ENCODE measurements around the gene ZDHHC1.

ZDHHC1 gene

DNA sequence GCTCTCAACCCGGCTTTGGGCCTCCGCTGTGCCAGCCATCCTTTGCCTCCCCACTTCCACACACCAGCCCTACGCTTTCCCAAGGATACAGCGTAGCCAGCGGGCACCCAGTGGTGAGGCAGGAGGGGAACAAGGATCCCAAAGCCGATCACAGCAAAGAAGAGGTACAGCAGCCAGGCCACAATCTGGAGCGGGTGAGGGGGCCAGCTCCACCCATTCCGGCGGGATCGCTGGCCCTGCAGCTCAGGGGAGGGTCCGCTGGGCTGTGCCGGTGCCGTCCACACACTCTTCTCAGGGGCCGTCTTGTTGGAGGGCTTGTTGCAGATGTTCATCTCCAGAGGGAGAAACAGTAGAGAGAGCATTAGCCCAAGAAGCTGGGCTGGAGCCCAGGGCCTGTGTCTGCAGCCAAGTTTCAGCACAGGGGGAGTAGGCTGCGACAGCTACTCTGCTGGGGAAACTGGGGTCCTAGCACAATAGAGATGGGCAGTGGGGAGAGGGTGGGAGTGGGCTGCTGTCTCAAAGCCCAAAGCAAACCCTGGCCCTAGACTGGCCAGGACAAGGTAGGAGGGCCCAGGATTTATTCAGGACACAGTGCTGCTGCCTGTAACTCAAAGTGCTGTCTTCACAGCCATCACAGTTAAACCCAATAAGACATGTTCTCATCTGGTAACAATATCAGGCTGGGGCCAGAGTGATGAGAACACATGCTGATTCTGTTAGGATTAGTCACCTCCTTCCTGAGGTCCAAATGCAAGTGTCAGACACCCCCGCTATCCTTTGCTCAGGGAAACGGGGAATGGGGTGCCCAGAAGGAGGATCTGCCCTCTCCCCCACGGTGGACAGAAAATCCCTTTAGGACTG is 9.9 kb downstream of the ZDHHC1 start:
- DNase-seq, result no peak

DNA sequence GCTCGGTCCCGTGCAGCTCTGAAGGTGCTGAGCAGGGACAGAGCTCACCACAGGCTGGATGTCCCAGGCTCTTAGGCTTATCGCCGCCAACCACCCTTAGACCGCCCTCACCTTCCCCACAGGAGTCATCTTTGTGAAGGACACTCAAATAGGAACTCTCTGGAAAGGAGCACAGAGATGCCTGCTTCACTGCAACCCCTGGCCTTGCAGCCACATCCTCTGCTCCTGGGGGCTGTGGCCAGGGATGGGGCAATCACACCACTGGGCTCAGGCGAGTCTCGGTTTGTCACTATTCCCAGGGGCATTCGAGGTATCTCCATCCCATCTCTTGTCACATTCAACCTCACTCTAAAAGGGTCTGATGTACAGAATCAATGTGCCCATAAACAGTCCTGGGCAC is 10.9 kb downstream of the ZDHHC1 start:
- no peak for DNase-seq

DNA sequence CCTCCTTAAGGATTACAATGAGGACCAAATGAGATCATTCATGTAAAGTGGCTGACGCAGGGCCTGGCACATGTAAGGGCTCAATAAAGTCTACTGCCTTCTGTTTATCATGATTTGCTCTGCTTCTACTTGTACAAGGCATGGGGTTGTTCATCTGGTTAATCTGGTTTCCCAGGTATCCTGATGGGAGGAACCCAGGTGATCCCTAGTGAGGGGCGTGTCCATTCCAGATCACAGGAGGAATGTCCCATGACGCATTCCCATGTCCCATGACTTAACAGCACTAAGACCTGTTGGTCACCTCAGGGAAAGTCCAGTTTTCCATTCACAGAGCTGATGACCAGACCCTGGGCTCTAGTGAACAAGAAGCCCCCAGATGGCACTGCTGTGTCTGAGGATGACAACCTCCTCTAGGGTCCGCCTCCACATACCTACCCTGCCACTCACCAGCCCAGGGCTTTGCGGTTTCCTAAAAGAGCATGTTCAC is 11.5 kb downstream of the ZDHHC1 start:
- no peak for DNase-seq

GRCh38 chr16:67403976-67404555 is 12.2 kb downstream of the ZDHHC1 start:
- DNase-seq, result no peak

GRCh38 chr16:67400901-67401300 is 15.4 kb downstream of the ZDHHC1 start:
- DNase-seq, result no peak

GRCh38 chr16:67399749-67400704 is 16.2 kb downstream of the ZDHHC1 start:
- DNase-seq, result no peak

DNA sequence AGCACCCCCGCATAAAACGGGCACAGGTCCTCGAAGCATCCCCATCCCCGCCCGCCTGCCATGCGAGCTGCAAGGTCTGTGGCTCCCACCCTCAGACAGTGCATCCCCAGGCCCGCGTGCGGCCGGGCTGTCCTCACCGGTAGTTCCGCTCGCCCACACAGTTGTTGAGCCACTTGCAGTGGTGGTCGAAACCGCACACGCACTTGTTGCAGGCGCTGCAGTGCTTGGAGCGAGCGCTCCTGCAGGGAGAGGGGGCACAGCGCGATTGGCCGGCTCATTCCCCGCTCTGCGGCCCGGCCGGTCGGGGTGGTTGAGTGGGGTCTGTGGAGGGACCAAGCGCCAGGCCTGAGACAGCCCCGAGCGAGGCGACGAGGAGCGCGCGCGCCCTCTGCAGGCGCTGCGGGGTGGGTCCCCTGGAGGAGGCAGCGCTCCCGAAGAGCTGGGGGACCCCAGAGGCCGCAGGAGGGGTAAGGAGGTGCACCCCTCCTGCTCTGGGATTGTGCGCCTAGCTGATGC is 17.0 kb downstream of the ZDHHC1 start:
- no peak for DNase-seq

DNA sequence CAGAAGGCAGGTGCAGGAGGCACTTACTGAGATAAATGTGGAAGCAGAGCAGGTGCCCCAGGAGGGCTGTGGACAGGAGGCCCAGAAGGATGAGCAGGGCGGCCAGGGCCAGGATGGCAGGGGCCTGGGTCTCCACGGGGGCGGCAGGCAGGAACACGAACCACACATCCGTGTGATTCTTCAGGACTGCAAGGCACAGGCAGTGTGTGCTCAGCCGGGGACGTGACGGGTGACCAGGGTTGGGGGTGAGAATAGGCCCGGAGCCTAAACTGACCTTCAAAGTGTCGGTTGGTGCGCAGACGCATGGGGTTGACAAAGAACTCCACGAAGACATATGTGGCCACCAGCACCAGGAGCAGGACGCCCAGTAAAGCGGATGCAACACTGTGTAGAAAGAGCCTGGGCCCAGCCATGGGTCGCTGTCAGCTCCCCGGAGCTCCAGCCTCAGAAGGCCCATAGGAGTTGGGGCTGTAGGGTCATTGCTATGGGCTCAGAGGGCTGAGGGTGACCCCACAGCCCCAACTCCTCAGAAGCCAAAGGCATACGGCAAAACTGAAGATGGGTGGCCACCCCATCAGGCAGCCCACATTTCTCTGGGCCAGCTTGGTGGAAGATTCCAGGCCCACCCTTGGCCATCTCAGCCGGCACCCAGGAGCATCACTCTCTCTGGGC is 17.6 kb downstream of the ZDHHC1 start:
- no peak for DNase-seq

GRCh38 chr16:67397812-67398545 is 18.3 kb downstream of the ZDHHC1 start:
- DNase-seq, result no peak

GRCh38 chr16:67397036-67397801 is 19.1 kb downstream of the ZDHHC1 start:
- no peak for DNase-seq

DNA sequence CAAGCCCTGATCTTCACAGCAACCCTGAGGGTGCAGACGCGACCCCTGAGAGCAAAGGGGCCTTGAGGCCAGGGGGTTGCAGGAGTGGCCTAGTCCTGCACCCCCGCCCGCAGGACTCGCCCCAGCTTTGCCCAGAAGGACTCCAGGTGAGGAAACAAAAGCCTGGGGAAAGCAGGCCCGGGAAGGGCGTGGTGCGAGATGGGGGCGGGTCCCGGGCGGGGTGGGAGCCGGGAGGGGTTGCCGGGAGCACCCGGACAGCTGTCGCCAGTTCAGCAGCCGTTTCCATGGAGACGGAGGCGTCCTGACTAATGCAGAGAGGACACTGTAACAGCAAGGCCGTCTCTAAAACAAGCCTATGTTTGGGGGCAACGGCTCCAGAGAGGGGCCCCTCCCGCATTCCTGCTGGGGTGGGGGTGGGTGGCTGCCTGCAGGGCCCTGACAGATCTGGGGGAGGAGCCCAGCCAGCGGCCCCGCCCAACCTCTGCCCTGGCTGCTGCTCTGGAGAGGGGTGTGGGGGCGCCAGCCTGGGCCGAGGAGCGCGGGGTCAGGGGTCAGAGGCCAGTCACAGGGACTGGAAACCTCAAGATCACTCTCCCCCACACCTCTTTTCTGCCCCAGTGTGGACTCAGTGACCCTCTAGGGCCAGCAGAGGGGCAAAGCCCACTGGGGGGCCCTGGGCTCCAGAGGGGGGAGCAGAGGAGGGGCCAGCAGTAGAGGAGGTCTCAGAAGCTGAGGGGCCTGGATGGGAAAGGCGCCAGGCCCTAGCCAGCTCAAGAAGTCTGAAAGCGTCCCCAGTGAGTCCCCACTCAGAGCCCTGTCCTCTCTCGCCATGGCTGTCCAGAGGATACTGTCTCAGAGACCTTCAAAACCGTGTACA is 19.9 kb downstream of the ZDHHC1 start:
- DNase-seq, result peak; percentile 58

GRCh38 chr16:67395458-67396158 is 20.7 kb downstream of the ZDHHC1 start:
- DNase-seq, result no peak

DNA sequence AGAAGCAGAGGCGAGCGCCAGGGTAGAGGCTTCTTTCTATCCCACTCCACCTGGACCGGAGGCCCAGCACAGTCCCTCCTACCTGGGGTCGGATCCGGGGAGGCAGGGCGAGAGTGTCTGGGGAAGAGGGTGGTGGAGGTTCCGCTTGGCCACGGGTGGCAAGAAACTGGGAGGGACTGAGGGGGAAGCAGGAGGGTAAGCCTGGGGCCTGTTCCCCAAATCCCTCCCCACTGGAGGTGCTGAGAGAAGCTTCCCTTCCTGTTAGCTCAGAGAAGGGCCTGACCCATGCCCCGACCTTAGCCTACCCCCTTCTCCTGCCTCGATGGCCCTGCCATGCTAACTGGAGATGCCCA is 21.2 kb downstream of the ZDHHC1 start:
- DNase-seq, result no peak

- peak; percentile 79 for DNase-seq
Observed at GRCh38 chr16:67394155-67395104, 21.8 kb downstream of the ZDHHC1 start.

DNA sequence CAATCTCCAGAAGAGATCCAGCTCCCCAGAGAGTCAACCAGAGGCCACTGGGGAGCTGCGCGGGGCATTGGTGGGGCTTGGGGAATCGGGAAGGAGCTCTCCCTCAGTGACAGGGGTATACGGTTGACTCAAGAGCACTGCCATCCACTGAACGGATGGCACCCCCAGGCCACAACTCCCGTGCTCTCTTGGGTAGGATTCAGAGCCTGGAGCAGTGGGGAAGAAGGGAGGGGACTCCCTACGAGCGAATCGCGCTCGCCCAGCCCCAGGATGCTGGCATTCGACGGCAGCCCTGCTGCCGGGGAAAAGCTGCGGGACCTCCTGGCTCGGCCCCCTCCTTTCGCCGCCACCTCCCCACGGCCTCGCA is 22.5 kb downstream of the ZDHHC1 start:
- no peak for DNase-seq

- peak; percentile 5 for DNase-seq
Observed at GRCh38 chr16:67393111-67393787, 23.0 kb downstream of the ZDHHC1 start, which contains the start of gene TPPP3. TPPP3 (minus strand) TSS chr16:67393498; CDS start chr16:67391111, 2,387 bp downstream.

GRCh38 chr16:67392301-67393059 is 23.8 kb downstream of the ZDHHC1 start:
- no peak for DNase-seq
